ENCODE data around the gene TP53BP1. TPM values are rescaled to one million over a fixed set of nuclear protein-coding genes. Genes with fewer than 3 reads are reported as not detected.
"Not testable (repeated sequence)": the region's sequence is repeated elsewhere in the genome, so short reads cannot be mapped to it uniquely, and the experiment has no call there.

TP53BP1 gene, protein sequence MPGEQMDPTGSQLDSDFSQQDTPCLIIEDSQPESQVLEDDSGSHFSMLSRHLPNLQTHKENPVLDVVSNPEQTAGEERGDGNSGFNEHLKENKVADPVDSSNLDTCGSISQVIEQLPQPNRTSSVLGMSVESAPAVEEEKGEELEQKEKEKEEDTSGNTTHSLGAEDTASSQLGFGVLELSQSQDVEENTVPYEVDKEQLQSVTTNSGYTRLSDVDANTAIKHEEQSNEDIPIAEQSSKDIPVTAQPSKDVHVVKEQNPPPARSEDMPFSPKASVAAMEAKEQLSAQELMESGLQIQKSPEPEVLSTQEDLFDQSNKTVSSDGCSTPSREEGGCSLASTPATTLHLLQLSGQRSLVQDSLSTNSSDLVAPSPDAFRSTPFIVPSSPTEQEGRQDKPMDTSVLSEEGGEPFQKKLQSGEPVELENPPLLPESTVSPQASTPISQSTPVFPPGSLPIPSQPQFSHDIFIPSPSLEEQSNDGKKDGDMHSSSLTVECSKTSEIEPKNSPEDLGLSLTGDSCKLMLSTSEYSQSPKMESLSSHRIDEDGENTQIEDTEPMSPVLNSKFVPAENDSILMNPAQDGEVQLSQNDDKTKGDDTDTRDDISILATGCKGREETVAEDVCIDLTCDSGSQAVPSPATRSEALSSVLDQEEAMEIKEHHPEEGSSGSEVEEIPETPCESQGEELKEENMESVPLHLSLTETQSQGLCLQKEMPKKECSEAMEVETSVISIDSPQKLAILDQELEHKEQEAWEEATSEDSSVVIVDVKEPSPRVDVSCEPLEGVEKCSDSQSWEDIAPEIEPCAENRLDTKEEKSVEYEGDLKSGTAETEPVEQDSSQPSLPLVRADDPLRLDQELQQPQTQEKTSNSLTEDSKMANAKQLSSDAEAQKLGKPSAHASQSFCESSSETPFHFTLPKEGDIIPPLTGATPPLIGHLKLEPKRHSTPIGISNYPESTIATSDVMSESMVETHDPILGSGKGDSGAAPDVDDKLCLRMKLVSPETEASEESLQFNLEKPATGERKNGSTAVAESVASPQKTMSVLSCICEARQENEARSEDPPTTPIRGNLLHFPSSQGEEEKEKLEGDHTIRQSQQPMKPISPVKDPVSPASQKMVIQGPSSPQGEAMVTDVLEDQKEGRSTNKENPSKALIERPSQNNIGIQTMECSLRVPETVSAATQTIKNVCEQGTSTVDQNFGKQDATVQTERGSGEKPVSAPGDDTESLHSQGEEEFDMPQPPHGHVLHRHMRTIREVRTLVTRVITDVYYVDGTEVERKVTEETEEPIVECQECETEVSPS (N-terminal part only)
- total RNA-seq (48.8 TPM), polyA plus RNA-seq (ENCODE audit: insufficient read depth in 1 of 8, insufficient read length in 8 of 8, low replicate concordance in 1 of 8) (10 to 100 TPM; 33.9 to 49.9 (median 45.9) TPM)
- long read RNA-seq, donor 1, partial matches to known transcripts: 12 of 12 reads
- long read RNA-seq, donor 1, other reads (novel, unspliced or antisense): 0 of 12 reads
- long read RNA-seq, donor 2: 0 reads
- long read RNA-seq, donor 3, full-length matches to known transcripts: 4 of 64 reads
- long read RNA-seq, donor 3, partial matches to known transcripts: 60 of 64 reads
- long read RNA-seq, donor 3, other reads (novel, unspliced or antisense): 0 of 64 reads
- long read RNA-seq, donor 4, full-length matches to known transcripts: 2 of 2 reads
- long read RNA-seq, donor 4, partial matches to known transcripts: 0 of 2 reads
- long read RNA-seq, donor 4, other reads (novel, unspliced or antisense): 0 of 2 reads
- long read RNA-seq, donor 5, partial matches to known transcripts: 37 of 38 reads
- long read RNA-seq, donor 5, other reads (novel, unspliced or antisense): 0 of 38 reads
- long read RNA-seq, donor 6, full-length matches to known transcripts: 2 of 16 reads
- long read RNA-seq, donor 6, partial matches to known transcripts: 14 of 16 reads
- long read RNA-seq, donor 6, other reads (novel, unspliced or antisense): 0 of 16 reads
- long read RNA-seq, donor 7, partial matches to known transcripts: 16 of 17 reads
- long read RNA-seq, donor 7, other reads (novel, unspliced or antisense): 0 of 17 reads
- long read RNA-seq, donor 8, full-length matches to known transcripts: 2 of 2 reads
- long read RNA-seq, donor 8, partial matches to known transcripts: 0 of 2 reads
- long read RNA-seq, donor 8, other reads (novel, unspliced or antisense): 0 of 2 reads
- long read RNA-seq, donor 9, partial matches to known transcripts: 0 of 3 reads
- long read RNA-seq, donor 9, other reads (novel, unspliced or antisense): 0 of 3 reads
- long read RNA-seq, donor 10, partial matches to known transcripts: 45 of 45 reads
- long read RNA-seq, donor 10, other reads (novel, unspliced or antisense): 0 of 45 reads
- long read RNA-seq, donor 11, partial matches to known transcripts: 28 of 28 reads
- long read RNA-seq, donor 11, other reads (novel, unspliced or antisense): 0 of 28 reads

DNA sequence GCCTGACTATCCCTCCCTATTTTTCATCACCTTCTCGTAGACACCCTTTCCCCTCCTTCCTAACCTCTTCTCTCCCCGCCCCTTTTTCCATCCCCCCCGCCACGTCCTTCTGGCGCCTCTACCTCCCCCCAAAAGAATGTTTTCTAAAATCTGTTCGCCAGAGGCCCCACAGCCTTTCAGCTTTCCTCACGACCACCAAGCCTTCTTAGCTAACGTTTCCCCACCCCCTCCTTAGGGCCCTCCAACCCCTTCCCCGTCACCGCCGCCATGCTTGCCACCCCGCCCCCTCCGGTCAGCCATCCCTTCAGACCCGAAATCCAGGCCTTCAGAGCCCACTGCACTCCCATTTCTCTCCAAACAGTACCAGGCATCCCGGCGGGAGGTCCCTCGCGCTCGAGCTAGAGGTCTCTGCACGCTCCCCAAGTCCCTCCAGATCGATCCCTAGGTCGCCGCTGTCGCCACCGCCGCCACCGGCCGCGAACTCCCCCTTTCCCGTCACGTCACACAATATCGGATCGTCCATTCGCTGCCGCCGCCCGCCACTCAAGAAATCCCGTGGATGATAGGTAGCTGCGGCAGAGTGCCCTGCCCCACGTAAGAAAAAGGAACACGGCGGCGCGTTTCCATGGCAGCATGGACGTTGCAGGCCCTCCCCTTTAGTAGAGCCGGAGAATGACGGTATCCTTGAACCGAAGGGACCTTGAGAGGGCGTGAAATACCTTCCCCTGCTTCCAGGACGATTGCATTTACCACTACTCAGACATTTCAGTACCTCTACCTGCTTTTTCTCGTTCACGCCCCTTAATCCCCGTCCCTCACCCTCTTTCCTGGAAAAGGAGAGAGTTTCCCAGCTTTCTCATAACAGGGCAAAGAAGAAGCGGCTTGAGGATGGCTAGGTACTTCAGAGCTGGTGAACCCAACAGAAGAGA lies at the start of gene TP53BP1:
Gene TP53BP1 (minus strand): TSS at position 484 of the 929 bp plus-strand sequence. CDS start 113 bp downstream, at position 371.
- no peaks in the 10 kb centered on the region for H3K27me3 ChIP-seq (ENCODE audit: control insufficient read depth, insufficient read depth, low read length)
- no peaks in the 10 kb centered on the region for H3K9me3 ChIP-seq (replicated peaks; ENCODE audit: control insufficient read depth, low read depth, low read length)
- DNase-seq: peak; percentile 99
- WGBS (ENCODE audit: insufficient coverage): 0% methylated on average over 50 of the region's 54 CpGs
- peak within 1 kb of the TSS; percentile 93 for H3K27ac ChIP-seq (ENCODE audit: low read length)
- peaks cover 23% of the 10 kb centered on the region for H3K36me3 ChIP-seq (ENCODE audit: control insufficient read depth, insufficient read depth, low read length)
- peak within 1 kb of the TSS; percentile 92 for H3K4me3 ChIP-seq (ENCODE audit: low read length)
- peaks cover 12% of the 10 kb centered on the region for H3K4me1 ChIP-seq (ENCODE audit: control insufficient read depth, insufficient read depth, low read length)

DNA sequence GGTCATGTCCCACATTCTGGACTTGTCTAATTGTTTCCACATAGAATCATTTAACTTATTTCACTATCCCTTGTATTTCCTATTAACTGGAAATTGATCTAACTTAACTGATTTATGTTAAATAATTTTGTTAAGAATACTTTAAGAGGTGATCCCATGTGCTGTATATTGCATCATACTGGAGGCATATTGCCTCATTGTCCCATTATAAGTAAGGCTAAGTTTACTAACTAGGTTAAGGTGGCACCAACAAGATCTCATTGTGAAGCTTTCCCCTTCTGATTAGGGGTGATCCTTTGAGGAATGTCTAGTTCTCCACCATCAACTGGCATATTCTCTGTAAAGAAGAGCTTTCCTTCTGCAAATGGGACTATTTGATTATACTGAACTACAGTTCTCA lies 48.8 kb upstream of the TP53BP1 start:
- Histone ChIP-seq H3K27ac (ENCODE audit: low read length) (no peak overlapping the region), H3K27me3 (ENCODE audit: control insufficient read depth, insufficient read depth, low read length) (no peaks in the 10 kb centered on the region), H3K4me3 (ENCODE audit: low read length) (no peak overlapping the region), H3K36me3 (ENCODE audit: control insufficient read depth, insufficient read depth, low read length) (no peaks in the 10 kb centered on the region), H3K9me3 (replicated peaks; ENCODE audit: control insufficient read depth, low read depth, low read length) (no peaks in the 10 kb centered on the region), H3K4me1 (ENCODE audit: control insufficient read depth, insufficient read depth, low read length) (no peaks in the 10 kb centered on the region)
- no peak for DNase-seq

DNA sequence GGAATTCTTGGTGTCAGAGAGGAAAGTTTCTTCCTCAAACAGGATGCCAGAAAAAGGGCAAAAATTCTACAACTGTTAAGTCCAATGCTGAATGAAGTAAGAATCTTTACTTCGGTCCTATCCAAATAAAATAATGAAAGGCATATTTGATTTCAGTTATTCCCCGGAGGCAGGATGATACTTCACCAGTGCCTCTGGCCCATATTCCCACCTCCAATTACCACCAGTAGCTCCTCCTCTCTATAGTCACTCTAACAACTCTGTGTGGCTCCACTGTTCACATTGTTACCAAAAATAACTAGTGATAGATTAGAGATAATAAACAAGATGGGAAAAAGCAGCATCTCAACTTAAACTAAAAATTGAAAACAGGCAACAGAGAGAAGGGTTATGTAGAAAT lies 45.1 kb upstream of the TP53BP1 start:
- no peaks in the 10 kb centered on the region for H3K4me1 ChIP-seq (ENCODE audit: control insufficient read depth, insufficient read depth, low read length)
- WGBS (ENCODE audit: insufficient coverage): no CpG with 5 or more reads among the region's 2 CpGs
- no peaks in the 10 kb centered on the region for H3K9me3 ChIP-seq (replicated peaks; ENCODE audit: control insufficient read depth, low read depth, low read length)
- no peak overlapping the region for H3K27ac ChIP-seq (ENCODE audit: low read length)
- H3K36me3 ChIP-seq (ENCODE audit: control insufficient read depth, insufficient read depth, low read length): peaks cover 2% of the 10 kb centered on the region
- H3K4me3 ChIP-seq (ENCODE audit: low read length): no peak overlapping the region
- no peaks in the 10 kb centered on the region for H3K27me3 ChIP-seq (ENCODE audit: control insufficient read depth, insufficient read depth, low read length)
- DNase-seq: no peak

DNA sequence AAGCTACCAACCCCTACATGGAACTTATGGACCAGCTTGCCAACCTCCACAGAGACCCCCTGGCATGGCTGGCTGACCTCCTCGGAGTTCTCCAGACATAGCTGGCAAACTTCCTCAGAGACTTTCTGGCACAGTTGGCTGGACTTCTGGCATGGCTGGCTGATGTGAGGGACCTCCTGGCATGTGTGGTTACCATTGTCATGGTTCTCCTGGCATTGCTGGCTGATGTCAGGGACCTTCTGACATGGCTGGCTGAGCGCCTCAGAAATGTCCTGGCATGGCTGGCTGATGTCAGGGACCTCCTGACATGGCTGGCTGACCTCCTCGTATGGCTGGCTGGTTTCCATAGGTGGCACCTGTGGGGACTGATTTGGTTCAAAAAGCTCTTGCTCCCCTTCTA lies 41.9 kb upstream of the TP53BP1 start:
- H3K27me3 ChIP-seq (ENCODE audit: control insufficient read depth, insufficient read depth, low read length): no peaks in the 10 kb centered on the region
- 83% methylated on average over 3 of the region's 3 CpGs for WGBS (ENCODE audit: insufficient coverage)
- H3K4me3 ChIP-seq (ENCODE audit: low read length): no peak overlapping the region
- peaks cover 18% of the 10 kb centered on the region for H3K4me1 ChIP-seq (ENCODE audit: control insufficient read depth, insufficient read depth, low read length)
- no peaks in the 10 kb centered on the region for H3K9me3 ChIP-seq (replicated peaks; ENCODE audit: control insufficient read depth, low read depth, low read length)
- H3K27ac ChIP-seq (ENCODE audit: low read length): no peak overlapping the region
- no peak for DNase-seq
- peaks cover 7% of the 10 kb centered on the region for H3K36me3 ChIP-seq (ENCODE audit: control insufficient read depth, insufficient read depth, low read length)

DNA sequence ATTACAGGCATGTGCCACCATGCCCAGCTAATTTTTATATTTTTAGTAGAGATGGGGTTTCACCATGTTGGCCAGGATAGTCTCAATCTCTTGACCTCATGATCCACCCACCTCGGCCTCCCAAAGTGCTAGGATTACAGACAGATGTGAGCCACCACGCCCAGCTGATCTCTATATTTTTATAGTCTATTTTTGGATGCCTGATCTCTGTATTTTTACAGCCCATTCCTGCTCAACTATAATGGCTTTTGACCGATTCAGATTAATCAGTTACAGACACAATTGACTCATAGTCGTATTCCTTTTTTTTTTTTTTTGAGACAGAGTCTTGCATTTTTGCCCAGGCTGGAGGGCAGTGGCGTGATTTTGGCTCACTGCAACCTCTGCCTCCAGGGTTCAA lies 39.9 kb upstream of the TP53BP1 start:
- 69% methylated on average over 2 of the region's 5 CpGs for WGBS (ENCODE audit: insufficient coverage)
- H3K4me1 ChIP-seq (ENCODE audit: control insufficient read depth, insufficient read depth, low read length): peaks cover 18% of the 10 kb centered on the region

DNA sequence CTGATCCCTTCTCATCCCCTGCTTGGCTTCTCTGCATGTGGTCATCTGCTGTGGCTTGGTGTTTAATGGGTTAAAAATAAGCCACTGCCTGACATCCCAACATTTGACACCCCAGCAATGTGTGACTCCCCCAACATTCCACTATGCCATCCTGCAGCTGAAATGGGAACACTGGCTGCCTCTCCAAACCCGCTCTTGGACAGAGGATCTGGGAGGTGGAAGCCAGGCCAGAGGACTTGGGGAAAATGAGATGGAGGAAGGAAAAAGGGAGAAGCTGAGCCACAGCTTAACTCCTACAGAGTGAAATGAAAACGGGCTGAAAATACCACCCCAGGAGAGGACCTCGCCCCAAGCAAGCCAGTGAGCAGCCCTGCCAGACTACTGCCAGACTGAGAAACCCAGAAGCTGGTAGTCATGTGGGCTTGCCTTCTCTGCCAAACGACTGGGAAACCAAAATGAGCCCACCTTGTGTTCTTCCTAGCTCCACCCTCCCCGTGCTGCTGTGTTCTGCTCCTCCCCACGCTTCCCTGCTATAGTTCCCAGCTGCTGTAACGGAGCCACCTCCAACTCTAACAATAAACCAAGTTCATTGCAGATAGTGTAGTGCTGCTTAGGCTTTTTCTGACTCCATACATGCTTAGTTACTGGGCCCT lies 38.2 kb upstream of the TP53BP1 start:
- H3K27me3 ChIP-seq (ENCODE audit: control insufficient read depth, insufficient read depth, low read length): no peaks in the 10 kb centered on the region
- H3K4me1 ChIP-seq (ENCODE audit: control insufficient read depth, insufficient read depth, low read length): peaks cover 18% of the 10 kb centered on the region
- peak; percentile 60 for DNase-seq
- no peak overlapping the region for H3K4me3 ChIP-seq (ENCODE audit: low read length)
- peaks cover 34% of the 10 kb centered on the region for H3K36me3 ChIP-seq (ENCODE audit: control insufficient read depth, insufficient read depth, low read length)
- H3K27ac ChIP-seq (ENCODE audit: low read length): peak overlapping the region; percentile 9
- H3K9me3 ChIP-seq (replicated peaks; ENCODE audit: control insufficient read depth, low read depth, low read length): no peaks in the 10 kb centered on the region
- WGBS (ENCODE audit: insufficient coverage): 7% methylated on average over 3 of the region's 7 CpGs

More for the DNA sequence above, 39.9 kb upstream of the TP53BP1 start:
- not testable (repeated sequence) for H3K27ac ChIP-seq (ENCODE audit: low read length); H3K27me3 ChIP-seq (ENCODE audit: control insufficient read depth, insufficient read depth, low read length); H3K4me3 ChIP-seq (ENCODE audit: low read length); DNase-seq; H3K9me3 ChIP-seq (replicated peaks; ENCODE audit: control insufficient read depth, low read depth, low read length)
- peaks cover 24% of the 10 kb centered on the region for H3K36me3 ChIP-seq (ENCODE audit: control insufficient read depth, insufficient read depth, low read length)

DNA sequence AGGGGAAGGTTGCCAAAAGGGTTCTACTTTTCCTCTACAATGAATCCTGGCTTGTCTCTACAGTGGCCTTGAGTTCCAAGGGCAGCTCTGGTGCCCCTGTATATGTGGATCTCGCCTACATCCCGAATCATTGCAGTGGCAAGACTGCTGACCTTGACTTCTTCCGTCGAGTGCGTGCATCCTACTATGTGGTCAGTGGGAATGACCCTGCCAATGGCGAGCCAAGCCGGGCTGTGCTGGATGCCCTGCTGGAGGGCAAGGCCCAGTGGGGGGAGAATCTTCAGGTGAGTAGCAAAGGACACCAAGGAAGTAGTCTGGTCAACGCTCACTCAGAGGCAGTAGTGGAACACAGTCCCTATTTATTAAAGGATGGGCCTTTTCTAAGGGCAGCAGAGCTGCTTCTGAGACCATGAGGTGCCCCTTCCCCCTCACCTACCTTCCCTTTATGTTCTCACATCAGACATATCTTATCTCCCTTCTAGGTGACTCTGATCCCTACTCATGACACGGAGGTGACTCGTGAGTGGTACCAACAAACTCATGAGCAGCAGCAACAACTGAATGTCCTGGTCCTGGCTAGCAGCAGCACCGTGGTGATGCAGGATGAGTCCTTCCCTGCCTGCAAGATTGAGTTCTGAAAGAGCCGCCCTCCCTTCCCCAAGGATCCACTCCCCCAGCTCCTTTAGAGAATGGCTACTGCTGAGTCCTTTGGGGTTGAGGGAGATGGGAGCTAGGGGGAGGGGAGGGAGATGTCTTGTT lies 36.8 kb upstream of the TP53BP1 start:
- peaks cover 48% of the 10 kb centered on the region for H3K36me3 ChIP-seq (ENCODE audit: control insufficient read depth, insufficient read depth, low read length)
- 89% methylated on average over 10 of the region's 12 CpGs for WGBS (ENCODE audit: insufficient coverage)
- peaks cover 18% of the 10 kb centered on the region for H3K4me1 ChIP-seq (ENCODE audit: control insufficient read depth, insufficient read depth, low read length)
- no peaks in the 10 kb centered on the region for H3K9me3 ChIP-seq (replicated peaks; ENCODE audit: control insufficient read depth, low read depth, low read length)
- no peak overlapping the region for H3K27ac ChIP-seq (ENCODE audit: low read length)
- H3K4me3 ChIP-seq (ENCODE audit: low read length): no peak overlapping the region
- H3K27me3 ChIP-seq (ENCODE audit: control insufficient read depth, insufficient read depth, low read length): no peaks in the 10 kb centered on the region
- DNase-seq: no peak
